Lower leg skin (tissue), 3 donors: ENCODE results near the gene CISH.

Experiments used
- POLR2A ChIP-seq, 2 donors: fragments of 450-650 bp; IDR thresholded peaks; one replicate each; pipeline ENCODE4 v1.6.1; 2016 to 2017; ENCODE audit warnings: antibody characterized with exemption in 2 of 2, mild to moderate bottlenecking in 1 of 2, moderate library complexity in 1 of 2
- TF ChIP-seq, protein P1 (sequence below), 3 donors: fragments of 450-650 bp; IDR thresholded peaks; one replicate each; pipeline ENCODE4 v1.5.1; 2016; ENCODE audit warnings: antibody characterized with exemption in 3 of 3, mild to moderate bottlenecking in 3 of 3, moderate library complexity in 2 of 3

DNA sequence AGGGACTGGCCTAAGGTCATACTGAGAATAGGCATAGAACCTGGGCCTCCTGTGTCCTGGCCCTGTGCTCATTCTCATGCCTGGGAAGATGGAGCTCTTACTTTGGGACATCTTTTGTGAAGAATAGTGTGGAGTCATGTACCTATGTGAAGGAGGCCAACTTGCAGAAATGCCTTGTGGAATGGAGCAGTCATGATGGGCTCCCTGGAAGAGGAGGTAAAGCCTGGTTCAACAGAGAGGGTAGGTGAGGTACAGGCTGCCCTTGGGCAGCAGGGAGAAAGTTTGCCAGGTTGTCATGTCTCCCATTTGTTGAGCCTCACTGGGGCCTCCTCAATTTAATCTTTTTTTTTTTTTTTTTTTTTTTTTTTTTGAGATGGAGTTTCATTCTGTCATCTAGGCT, 23.5 kb upstream of the CISH start:
- TF ChIP-seq, protein P1, sequence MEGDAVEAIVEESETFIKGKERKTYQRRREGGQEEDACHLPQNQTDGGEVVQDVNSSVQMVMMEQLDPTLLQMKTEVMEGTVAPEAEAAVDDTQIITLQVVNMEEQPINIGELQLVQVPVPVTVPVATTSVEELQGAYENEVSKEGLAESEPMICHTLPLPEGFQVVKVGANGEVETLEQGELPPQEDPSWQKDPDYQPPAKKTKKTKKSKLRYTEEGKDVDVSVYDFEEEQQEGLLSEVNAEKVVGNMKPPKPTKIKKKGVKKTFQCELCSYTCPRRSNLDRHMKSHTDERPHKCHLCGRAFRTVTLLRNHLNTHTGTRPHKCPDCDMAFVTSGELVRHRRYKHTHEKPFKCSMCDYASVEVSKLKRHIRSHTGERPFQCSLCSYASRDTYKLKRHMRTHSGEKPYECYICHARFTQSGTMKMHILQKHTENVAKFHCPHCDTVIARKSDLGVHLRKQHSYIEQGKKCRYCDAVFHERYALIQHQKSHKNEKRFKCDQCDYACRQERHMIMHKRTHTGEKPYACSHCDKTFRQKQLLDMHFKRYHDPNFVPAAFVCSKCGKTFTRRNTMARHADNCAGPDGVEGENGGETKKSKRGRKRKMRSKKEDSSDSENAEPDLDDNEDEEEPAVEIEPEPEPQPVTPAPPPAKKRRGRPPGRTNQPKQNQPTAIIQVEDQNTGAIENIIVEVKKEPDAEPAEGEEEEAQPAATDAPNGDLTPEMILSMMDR (IDR thresholded peaks at IDR 0.05) = no peak
- TF ChIP-seq POLR2A (IDR thresholded peaks at IDR 0.05) = no peak
